Hematopoietic multipotent progenitor cell treated with erythropoietin and hydrocortisone succinate and interleukin-3 and kit ligand, for 17 days (in vitro differentiated cells): ENCODE data around the gene NCKAP5L.
A peak's percentile ranks its signal among the peaks of the same experiment; 100 is the strongest.
"Not testable (repeated sequence)": the region's sequence is repeated elsewhere in the genome, so short reads cannot be mapped to it uniquely, and the experiment has no call there.

Source experiments
- DNase-seq: peaks from one replicate; pipeline ENCODE4 v3.0.0-alpha.2; 2015; ENCODE audit warnings: low spot score

NCKAP5L gene

GRCh38 chr12:49779581-49779980 is 48.6 kb downstream of the NCKAP5L start:
- no peak for DNase-seq

- peak; percentile 68 for DNase-seq
These were observed 50.1 kb downstream of the NCKAP5L start for GRCh38 chr12:49777800-49778748.

DNA sequence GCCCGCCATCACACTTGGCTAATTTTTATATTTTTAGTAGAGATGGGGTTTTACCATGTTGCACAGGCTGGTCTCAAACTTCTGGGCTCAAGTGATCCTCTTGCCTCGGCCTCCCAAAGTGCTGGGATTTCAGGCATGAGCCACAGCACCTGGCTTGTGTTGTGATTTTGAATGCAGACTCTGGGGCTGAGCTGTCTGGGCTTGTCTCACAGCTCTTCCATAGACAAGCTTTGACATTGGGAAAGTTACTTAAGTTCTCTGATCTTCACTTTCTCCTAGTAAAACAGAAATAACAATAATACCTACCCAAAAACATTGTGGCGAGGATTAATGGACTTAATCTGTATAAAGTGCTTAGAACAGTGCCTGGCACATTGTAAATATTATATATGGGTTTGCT is 50.9 kb downstream of the NCKAP5L start:
- DNase-seq = no peak

DNA sequence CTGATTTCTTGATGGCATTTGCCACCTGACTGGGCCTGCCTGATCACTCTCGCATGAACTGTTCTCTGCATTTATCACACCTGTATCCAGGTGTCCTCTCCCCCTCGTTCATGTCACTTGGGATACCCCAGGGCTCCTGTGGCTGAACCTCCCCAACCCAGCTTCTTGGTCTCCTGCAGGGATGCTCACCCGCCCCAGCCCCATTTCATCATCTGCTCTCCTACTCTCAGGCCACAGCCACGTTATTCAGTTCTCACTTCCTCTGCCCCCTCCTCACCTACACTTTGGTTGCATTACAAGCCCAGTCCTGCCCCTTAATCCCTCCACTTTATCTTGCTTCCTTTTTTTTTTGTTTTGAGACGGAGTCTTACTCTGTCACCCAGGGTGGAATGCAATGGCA is 51.4 kb downstream of the NCKAP5L start:
- DNase-seq = no peak

- peak; percentile 60 for DNase-seq
These were observed 51.8 kb downstream of the NCKAP5L start for GRCh38 chr12:49776413-49776812.

DNA sequence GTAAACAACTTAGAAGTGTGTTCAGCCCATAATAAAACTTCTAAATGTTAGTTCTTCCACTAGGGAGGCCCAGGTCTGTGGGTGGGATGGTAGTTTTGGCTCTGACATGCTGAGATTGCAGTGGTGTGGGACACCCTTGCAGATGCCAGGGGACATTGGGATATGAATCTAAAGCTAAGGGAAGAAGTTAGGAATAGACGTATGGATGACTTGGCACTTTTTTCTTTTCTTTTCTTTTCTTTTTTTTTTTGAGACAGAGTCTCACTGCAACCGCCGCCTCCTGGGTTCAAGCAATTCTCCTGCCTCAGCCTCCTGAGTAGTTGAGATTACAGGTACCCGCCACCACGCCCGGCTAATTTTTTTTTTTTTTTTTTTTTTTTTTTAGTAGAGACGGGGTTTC is 55.1 kb downstream of the NCKAP5L start:
- DNase-seq = not testable (repeated sequence)

DNA sequence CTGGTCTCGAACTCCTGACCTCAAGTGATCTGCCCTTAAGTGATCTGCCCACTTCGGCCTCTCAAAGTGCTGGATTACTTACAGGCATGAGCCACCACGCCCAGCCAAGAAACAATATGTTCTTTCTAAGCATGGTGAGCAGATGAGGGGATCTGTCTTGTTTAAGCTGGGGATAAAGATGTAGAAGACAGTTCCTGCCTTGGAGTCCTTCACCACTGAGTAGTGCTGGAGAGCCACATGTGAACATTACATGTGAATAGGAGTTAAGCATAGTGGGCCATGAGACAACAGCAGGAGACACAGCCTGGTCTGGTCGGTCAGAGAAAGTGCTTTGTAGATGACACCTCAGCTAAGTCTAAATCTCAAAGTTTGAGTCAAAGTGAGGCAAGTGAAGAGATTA is 60.9 kb downstream of the NCKAP5L start:
- no peak for DNase-seq

DNA sequence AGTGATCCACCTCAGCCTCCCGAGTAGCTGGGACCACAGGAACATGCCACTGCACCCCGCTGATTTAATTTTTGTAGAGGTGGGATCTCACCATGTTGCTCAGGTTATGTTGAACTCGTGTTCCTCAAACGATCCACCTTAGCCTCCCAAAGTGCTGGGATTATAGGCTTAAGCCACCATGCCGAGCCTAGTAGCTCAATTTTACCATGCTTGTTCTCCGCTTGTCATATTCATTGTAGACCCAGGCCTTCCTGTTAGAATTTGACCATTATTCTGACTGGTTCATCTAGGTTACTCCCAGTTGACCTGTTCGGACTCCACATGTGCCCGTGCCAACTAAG is 62.1 kb downstream of the NCKAP5L start:
- DNase-seq = no peak

- DNase-seq = no peak
These were observed 64.1 kb downstream of the NCKAP5L start for GRCh38 chr12:49764126-49764525.

- peak; percentile 75 for DNase-seq
These were observed 65.1 kb downstream of the NCKAP5L start for GRCh38 chr12:49763006-49763591.

DNA sequence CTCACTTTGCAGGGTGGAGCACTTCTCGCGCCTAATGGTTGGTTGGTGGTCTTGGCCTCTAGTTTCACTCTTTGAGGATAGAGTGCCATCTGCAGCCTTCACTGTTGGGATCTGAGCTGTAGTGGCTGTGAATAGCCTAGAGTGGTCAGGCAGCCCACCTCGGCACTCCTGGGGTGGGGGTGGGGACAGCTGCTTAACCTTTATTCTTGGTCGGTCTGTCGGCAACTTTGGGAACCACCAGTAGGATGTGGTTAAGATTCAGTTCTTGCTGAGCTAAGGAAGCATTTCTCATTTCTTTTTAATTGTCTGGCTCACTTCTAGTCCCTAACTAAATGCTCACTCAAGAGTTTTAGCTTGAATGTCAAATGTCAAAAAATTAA is 65.8 kb downstream of the NCKAP5L start:
- no peak for DNase-seq

GRCh38 chr12:49761677-49762467 is 66.3 kb downstream of the NCKAP5L start:
- no peak for DNase-seq

GRCh38 chr12:49750996-49751393 is 77.2 kb downstream of the NCKAP5L start:
- DNase-seq = no peak

DNA sequence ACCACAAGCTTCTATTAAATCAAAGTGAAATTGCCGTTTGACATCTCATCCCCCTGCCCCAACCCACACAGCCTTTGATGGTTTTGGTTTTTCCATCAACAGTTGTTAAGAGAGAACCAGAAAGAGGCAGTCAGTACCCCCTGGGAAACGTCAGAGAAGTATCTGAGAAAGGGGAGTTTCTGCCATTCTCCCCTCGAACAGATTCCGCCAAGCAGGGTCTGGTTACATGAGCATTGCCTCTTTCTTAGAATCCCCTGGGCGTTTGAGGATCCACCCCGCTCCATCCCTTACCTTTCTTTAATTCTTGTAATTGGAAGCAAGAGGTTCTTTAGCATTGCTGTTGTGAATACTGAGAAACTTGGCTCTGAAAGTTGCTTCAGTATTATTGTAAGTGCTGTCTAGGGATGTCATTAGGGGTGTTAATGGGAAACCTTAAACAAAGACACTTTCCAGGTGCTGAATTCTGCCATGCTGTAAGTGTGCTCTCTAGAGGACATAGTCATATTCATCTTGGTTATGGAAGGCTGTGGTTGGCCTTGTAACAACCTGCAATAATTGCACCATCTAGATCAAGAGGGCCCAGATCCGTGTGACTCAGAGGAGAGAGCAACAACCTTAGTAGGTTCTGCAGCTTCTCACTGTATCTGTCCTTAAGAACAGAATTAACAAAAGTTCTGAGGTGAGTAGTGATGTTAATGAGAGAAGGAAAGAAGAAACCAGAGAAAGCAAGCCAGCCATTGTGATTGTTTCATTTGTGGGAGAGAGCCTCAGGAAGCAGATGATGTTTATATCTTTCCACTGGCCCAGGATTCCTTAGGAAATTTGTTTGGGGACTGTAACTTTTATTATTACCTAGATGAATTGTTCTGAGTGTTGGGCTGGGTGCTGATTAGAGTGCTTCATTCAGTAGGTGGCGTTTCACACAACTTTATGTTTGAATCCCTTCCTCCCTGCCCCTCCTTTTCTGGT is 77.9 kb downstream of the NCKAP5L start:
- peak; percentile 44 for DNase-seq

DNA sequence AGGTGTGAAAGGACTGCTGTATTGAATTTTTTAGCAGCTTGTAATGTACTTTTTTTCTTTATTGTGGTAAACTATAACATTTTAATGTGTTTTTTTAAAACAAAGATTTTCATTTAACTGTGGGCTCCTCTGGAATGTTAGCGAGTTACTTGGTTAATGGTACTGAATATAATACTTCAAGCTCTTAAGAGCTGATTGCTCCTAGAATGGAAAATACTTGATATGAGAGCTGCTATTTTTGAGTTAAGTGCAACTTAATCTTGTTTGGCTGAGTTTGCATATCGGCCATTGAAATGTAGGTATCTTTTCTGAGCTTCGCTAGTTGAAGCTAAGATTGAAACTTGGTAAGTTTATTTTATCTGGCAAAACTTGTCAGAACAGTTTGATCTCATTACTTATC is 79.4 kb downstream of the NCKAP5L start:
- no peak for DNase-seq

DNA sequence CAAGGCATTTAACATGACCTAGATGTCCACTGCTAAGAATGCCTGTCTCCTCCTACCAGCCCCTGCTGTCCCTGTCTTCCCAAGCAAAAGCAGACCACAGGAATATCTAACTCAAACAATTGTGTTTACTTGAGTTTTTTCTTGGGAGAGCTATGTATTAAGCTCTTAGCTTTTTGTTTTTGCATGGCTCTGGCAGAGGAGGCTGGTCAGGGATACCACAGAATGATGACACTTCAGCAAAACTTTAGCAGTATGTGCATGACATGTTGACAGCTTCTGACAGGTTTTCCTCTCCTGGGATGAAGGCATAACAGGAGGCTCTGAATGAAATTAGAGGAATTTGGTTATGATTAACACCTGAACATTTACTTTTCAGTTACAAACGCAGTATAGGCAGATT is 79.9 kb downstream of the NCKAP5L start:
- DNase-seq = peak; percentile 6

- peak; percentile 7 for DNase-seq
These were observed 83.8 kb downstream of the NCKAP5L start for GRCh38 chr12:49744363-49744885.

- DNase-seq = peak; percentile 89
These were observed 86.2 kb downstream of the NCKAP5L start for GRCh38 chr12:49741882-49742620.
